IMR-90 (cell line): ENCODE data around the gene TSR3. TPM values are rescaled to one million over a fixed set of nuclear protein-coding genes. Genes with fewer than 3 reads are reported as not detected.

Experiments used
- ATAC-seq: fragments of 200-7000 bp; cut with Tn5 transposase; 2 replicates; pipeline ENCODE4 v1.9.1; 2020; ENCODE audit warnings: low read depth, mild to moderate bottlenecking, moderate library complexity
- BruUV-seq: library from RNA; stranded (reverse); fragments of 400-500 nt; replicated peaks from 2 replicates; lab custom pipeline; 2021; lab: Mats Ljungman, UMichigan
- CTCF ChIA-PET: fragments of 300-600 bp; formaldehyde crosslinking; extraction: SDS; loops from one replicate; lab custom pipeline; 2021; ENCODE audit warnings: antibody characterized with exemption; lab: Yijun Ruan, JAX
- POLR2A ChIA-PET: fragments of 300-600 bp; sonication (Branson Sonifier 250); formaldehyde crosslinking; loops from one replicate; lab custom pipeline; 2022; ENCODE audit warnings: antibody characterized with exemption; ENCODE audit not compliant: unreplicated experiment; lab: Charles Lee
- DNase-seq: peaks from one replicate; pipeline ENCODE4 v3.0.0; 2013
- H2AFZ ChIP-seq: replicated peaks from 2 replicates; pipeline ENCODE3; 2013; ENCODE audit warnings: low read length, mild to moderate bottlenecking; ENCODE audit not compliant: poor library complexity
- H2AK5ac ChIP-seq: 2 replicates; pipeline ENCODE4 v1.6.1; 2013; ENCODE audit warnings: low read depth, low read length, inconsistent platforms
- H2AK9ac ChIP-seq: replicated peaks from 2 replicates; pipeline ENCODE3; 2013; ENCODE audit warnings: mild to moderate bottlenecking, low read depth, low read length, moderate library complexity; ENCODE audit not compliant: poor library complexity
- H2BK120ac ChIP-seq: 2 replicates; pipeline ENCODE4 v1.6.1; 2013; ENCODE audit warnings: low read depth, low read length, inconsistent platforms
- H2BK15ac ChIP-seq: 3 replicates; pipeline ENCODE4 v1.6.1; 2013; ENCODE audit warnings: low read depth, low read length, inconsistent platforms
- H2BK20ac ChIP-seq: 2 replicates; pipeline ENCODE4 v1.6.1; 2013; ENCODE audit warnings: low read depth, mild to moderate bottlenecking, inconsistent platforms, low read length, moderate library complexity
- H2BK5ac ChIP-seq: 2 replicates; pipeline ENCODE4 v1.6.1; 2013; ENCODE audit warnings: mild to moderate bottlenecking, low read depth, low read length, inconsistent platforms; ENCODE audit not compliant: poor library complexity, severe bottlenecking
- H3K14ac ChIP-seq: replicated peaks from 2 replicates; pipeline ENCODE4 v1.6.1; 2013; ENCODE audit warnings: low read depth, low read length, inconsistent platforms
- H3K18ac ChIP-seq: 2 replicates; pipeline ENCODE4 v1.6.1; 2013; ENCODE audit warnings: low read depth, low read length, control low read depth
- H3K23ac ChIP-seq: 2 replicates; pipeline ENCODE4 v1.6.1; 2013; ENCODE audit warnings: low read depth, low read length, inconsistent platforms
- H3K27ac ChIP-seq: 2 replicates; pipeline ENCODE4 v1.5.1; 2013; ENCODE audit warnings: mild to moderate bottlenecking, control low read depth, low read length; ENCODE audit not compliant: insufficient read depth
- H3K27me3 ChIP-seq: 2 replicates; pipeline ENCODE4 v1.6.1; 2013; ENCODE audit warnings: low read length; ENCODE audit not compliant: control insufficient read depth, insufficient read depth
- H3K36me3 ChIP-seq: 2 replicates; pipeline ENCODE4 v1.6.1; 2013; ENCODE audit warnings: low read length, mixed read lengths; ENCODE audit not compliant: control insufficient read depth, insufficient read depth
- H3K4ac ChIP-seq: 2 replicates; pipeline ENCODE4 v1.6.1; 2013; ENCODE audit warnings: low read depth, low read length, inconsistent platforms
- H3K4me1 ChIP-seq: 2 replicates; pipeline ENCODE4 v1.6.1; 2013; ENCODE audit warnings: low read length, mixed read lengths; ENCODE audit not compliant: control insufficient read depth, insufficient read depth
- H3K4me2 ChIP-seq: 2 replicates; pipeline ENCODE4 v1.6.1; 2013; ENCODE audit warnings: low read depth, mild to moderate bottlenecking, control low read depth, low read length, moderate library complexity
- H3K4me3 ChIP-seq: 2 replicates; pipeline ENCODE4 v1.5.1; 2013; ENCODE audit warnings: low read depth, mild to moderate bottlenecking, control low read depth, low read length, moderate library complexity; ENCODE audit not compliant: insufficient read depth
- H3K56ac ChIP-seq: 2 replicates; pipeline ENCODE4 v1.6.1; 2013; ENCODE audit warnings: low read length, inconsistent platforms; ENCODE audit not compliant: insufficient read depth; ENCODE audit errors: extremely low read depth
- H3K79me1 ChIP-seq, 2 experiments: 2 replicates each; pipeline ENCODE4 v1.6.1; 2013; ENCODE audit warnings: low read length in 2 of 2, inconsistent platforms in 1 of 2, low read depth in 1 of 2
- H3K9ac ChIP-seq: 2 replicates; pipeline ENCODE4 v1.6.1; 2013; ENCODE audit warnings: low read depth, low read length, control low read depth
- H3K9me1 ChIP-seq: 2 replicates; pipeline ENCODE4 v1.6.1; 2013; ENCODE audit warnings: low read length, inconsistent platforms; ENCODE audit not compliant: insufficient read depth
- H3K9me3 ChIP-seq: 2 replicates; pipeline ENCODE4 v1.6.1; 2013; ENCODE audit warnings: low read length; ENCODE audit not compliant: control insufficient read depth, insufficient read depth
- H4K20me1 ChIP-seq: 2 replicates; pipeline ENCODE4 v1.6.1; 2013; ENCODE audit warnings: low read length, inconsistent platforms; ENCODE audit not compliant: insufficient read depth
- H4K5ac ChIP-seq: 2 replicates; pipeline ENCODE4 v1.6.1; 2013; ENCODE audit warnings: mild to moderate bottlenecking, low read depth, low read length, control low read depth
- H4K8ac ChIP-seq, 2 experiments: 2 replicates each; pipeline ENCODE4 v1.6.1; 2013; ENCODE audit warnings: low read depth in 2 of 2, low read length in 2 of 2, control low read depth in 1 of 2, inconsistent platforms in 1 of 2
- H4K91ac ChIP-seq: 2 replicates; pipeline ENCODE4 v1.6.1; 2013; ENCODE audit warnings: low read depth, low read length, inconsistent platforms; ENCODE audit not compliant: insufficient read depth
- MAFK ChIP-seq: IDR thresholded peaks from 2 replicates; pipeline ENCODE4 v1.6.1; 2012; ENCODE audit warnings: low read depth, low read length, improper control_type of control experiment
- MAZ ChIP-seq: IDR thresholded peaks from 2 replicates; pipeline ENCODE4 v1.6.1; 2012; ENCODE audit warnings: low read depth, mild to moderate bottlenecking, low read length, improper control_type of control experiment, moderate library complexity, borderline replicate concordance
- POLR2A ChIP-seq: IDR thresholded peaks from 2 replicates; pipeline ENCODE4 v1.6.1; 2012; ENCODE audit warnings: mild to moderate bottlenecking, low read depth, low read length
- USF2 ChIP-seq: fragments of 150-350 bp; IDR thresholded peaks from 2 replicates; pipeline ENCODE4 v1.6.1; 2017; ENCODE audit warnings: mild to moderate bottlenecking, antibody characterized with exemption, low read length, low read depth
- WGBS, 2 experiments: methylation state at CpG; one replicate each; pipeline versions ENCODE4 v1.1.5 to v1.1.7; 2013; ENCODE audit warnings: missing lambda C conversion rate in 2 of 2; ENCODE audit not compliant: insufficient read length in 1 of 2; ENCODE audit errors: extremely low coverage in 2 of 2; 5-methylcytosine and 5-hydroxymethylcytosine counted together
- dilution Hi-C: fragments of 300-500 bp; cut with HindIII; formaldehyde crosslinking; loops from one replicate; pipeline ENCODE4 v1.14.3; 2018; ENCODE audit warnings: low sequenced_read_pairs; ENCODE audit not compliant: unreplicated experiment
- in situ Hi-C: fragments of 300-500 bp; cut with MboI; formaldehyde crosslinking; loops from 3 replicates; pipeline ENCODE4 v1.14.3; 2019; ENCODE audit warnings: low sequenced_read_pairs, inconsistent platforms, mixed read lengths
- intact Hi-C: fragments of 100-400 bp; cut with micrococcal nuclease; formaldehyde crosslinking; loops from 2 replicates; pipeline ENCODE4 v1.10.0; 2022
- polyA plus RNA-seq, 3 experiments: library from polyadenylated mRNA; depleted of rRNA; stranded (reverse); fragments of >200 nt; gene quantifications; 2 replicates each; pipeline ENCODE4 v1.2.3, GENCODE V29; 2012; ENCODE audit warnings: low replicate concordance in 1 of 3
- total RNA-seq: library from RNA; depleted of rRNA; stranded (reverse); fragments of >200 nt; gene quantifications from 2 replicates; pipeline ENCODE4 v1.2.3, GENCODE V29; 2012

Gene TSR3
- total and polyA plus RNA-seq, 2 of the 4 experiments (the other 2 are of a cell fraction), result 38.0 to 52.9 TPM

- peak within 1 kb of the TSS; percentile 99 for H2AK9ac ChIP-seq
- H3K9me1 ChIP-seq, result peaks cover 7% of the 10 kb centered on the region
- peak within 1 kb of the TSS; percentile 71; the same call in 1 of the 2 replicates for H2AK5ac ChIP-seq
- peak within 1 kb of the TSS; percentile 100 for H3K23ac ChIP-seq
- BruUV-seq, result no TSS peak
- H3K56ac ChIP-seq, result peak within 1 kb of the TSS; percentile 99
- H2BK120ac ChIP-seq, result peak within 1 kb of the TSS; percentile 100
- H3K4ac ChIP-seq, result peak within 1 kb of the TSS; percentile 100
- TF ChIP-seq USF2, result no peak
- TF ChIP-seq MAZ, result peak; percentile 68; the same call in 1 of the 2 replicates
- TF ChIP-seq MAFK, result no peak
- peak; percentile 81 for TF ChIP-seq POLR2A
- H4K8ac ChIP-seq, result peak within 1 kb of the TSS; percentile 75 to 98
- H4K5ac ChIP-seq, result peak within 1 kb of the TSS; percentile 99
- peak within 1 kb of the TSS; percentile 100 for H3K14ac ChIP-seq
- H3K79me1 ChIP-seq, result peaks cover 3 to 16% of the 10 kb centered on the region in 2 experiments; a peak in 3 of 4 replicates
- H3K27ac ChIP-seq, result peak within 1 kb of the TSS; percentile 100
- no peaks in the 10 kb centered on the region for H3K9me3 ChIP-seq
- H2AFZ ChIP-seq, result peak within 1 kb of the TSS; percentile 100
- H2BK5ac ChIP-seq, result peak within 1 kb of the TSS; percentile 100
- DNase-seq (peak; percentile 97), ATAC-seq (peak; percentile 84)
- H3K36me3 ChIP-seq, result peaks cover 16% of the 10 kb centered on the region
- intact Hi-C loops, result no loop called here
- in situ Hi-C loops, result no loop called here
- CTCF ChIA-PET, result interaction anchor here (0.6 kb wide), 1 partner anchor 55 kb away, joined by 3 read pairs; no protein-coding TSS in a partner anchor
- H2BK15ac ChIP-seq, result peak within 1 kb of the TSS; percentile 99; the same call in 2 of the 3 replicates
- POLR2A ChIA-PET, result no interaction called here
- H2BK20ac ChIP-seq, result peak within 1 kb of the TSS; percentile 91; the same call in 1 of the 2 replicates
- peak within 1 kb of the TSS; percentile 98 for H3K18ac ChIP-seq
- 0% methylated on average over 80 of the region's 117 CpGs; no CpG with 5 or more reads in 1 of the 2 experiments for WGBS, 2 experiments
- peaks cover 44% of the 10 kb centered on the region for H4K20me1 ChIP-seq
- peak within 1 kb of the TSS; percentile 100 for H4K91ac ChIP-seq
- dilution Hi-C loops, result no loop called here
- H3K27me3 ChIP-seq, result no peaks in the 10 kb centered on the region
- H3K4me2 ChIP-seq, result peak within 1 kb of the TSS; percentile 97
- H3K4me3 ChIP-seq, result peak within 1 kb of the TSS; percentile 90
- peaks cover 15% of the 10 kb centered on the region for H3K4me1 ChIP-seq
- peak within 1 kb of the TSS; percentile 99 for H3K9ac ChIP-seq
Observed at GRCh38 chr16:1308977-1309885, 42.4 kb downstream of the TSR3 start, which contains the start of gene UBE2I. Gene UBE2I (plus strand): TSS chr16:1309636. CDS start chr16:1314031, 4,395 bp downstream.
